MM.1S (cell line): ENCODE measurements around the gene C15orf62.

ENCODE experiments used
- DNase-seq: peaks from one replicate; pipeline ENCODE4 v3.0.0-alpha.2; 2015
- H2AFZ ChIP-seq: fragments of 300-600 bp; sonication (generic); 2 replicates; pipeline ENCODE4 v1.6.0; 2016; ENCODE audit warnings: antibody characterized with exemption, low read length
- H3F3A ChIP-seq: fragments of 300-600 bp; sonication (generic); 2 replicates; pipeline ENCODE4 v1.6.1; 2016; ENCODE audit warnings: mild to moderate bottlenecking, antibody characterized with exemption, low read length, moderate library complexity, mixed read lengths; ENCODE audit not compliant: insufficient read depth
- H3K27ac ChIP-seq: fragments of 300-600 bp; sonication (generic); 2 replicates; pipeline ENCODE4 v1.5.1; 2016; ENCODE audit warnings: mild to moderate bottlenecking, low read length
- H3K27me3 ChIP-seq: fragments of 300-600 bp; sonication (generic); replicated peaks from 2 replicates; pipeline ENCODE4 v1.6.0; 2016; ENCODE audit warnings: low read length; ENCODE audit not compliant: insufficient read depth
- H3K36me3 ChIP-seq: fragments of 300-600 bp; sonication (generic); replicated peaks from 2 replicates; pipeline ENCODE4 v1.6.1; 2016; ENCODE audit warnings: mild to moderate bottlenecking, low read length, mixed read lengths; ENCODE audit not compliant: insufficient read depth
- H3K4me1 ChIP-seq: fragments of 300-600 bp; sonication (generic); 2 replicates; pipeline ENCODE4 v1.6.1; 2016; ENCODE audit warnings: low read length, mixed read lengths
- H3K4me2 ChIP-seq: fragments of 300-600 bp; sonication (generic); 2 replicates; pipeline ENCODE4 v1.6.0; 2016; ENCODE audit warnings: low read depth, low read length
- H3K4me3 ChIP-seq: fragments of 300-600 bp; sonication (generic); 2 replicates; pipeline ENCODE4 v1.5.1; 2016; ENCODE audit warnings: low read length, mixed read lengths
- H3K79me2 ChIP-seq: fragments of 300-600 bp; sonication (generic); 2 replicates; pipeline ENCODE4 v1.6.1; 2016; ENCODE audit warnings: mixed run types, low read length, mixed read lengths
- H3K9ac ChIP-seq: fragments of 300-600 bp; sonication (generic); 2 replicates; pipeline ENCODE4 v1.6.1; 2016; ENCODE audit warnings: low read length, mixed read lengths
- H3K9me2 ChIP-seq: fragments of 300-600 bp; sonication (generic); replicated peaks from 2 replicates; pipeline ENCODE4 v1.6.1; 2016; ENCODE audit warnings: mild to moderate bottlenecking, low read length, mixed read lengths; ENCODE audit not compliant: insufficient read depth
- H3K9me3 ChIP-seq: fragments of 300-600 bp; sonication (generic); replicated peaks from 2 replicates; pipeline ENCODE4 v1.6.1; 2016; ENCODE audit warnings: mild to moderate bottlenecking, low read length, mixed read lengths; ENCODE audit not compliant: insufficient read depth
- H4K20me1 ChIP-seq: fragments of 300-600 bp; sonication (generic); 2 replicates; pipeline ENCODE4 v1.6.1; 2016; ENCODE audit warnings: mild to moderate bottlenecking, low read length, moderate library complexity, mixed read lengths; ENCODE audit not compliant: insufficient read depth
- EZH2 ChIP-seq: fragments of 300-600 bp; sonication (generic); optimal IDR thresholded peaks from 2 replicates; pipeline ENCODE3; 2017; ENCODE audit warnings: low read depth, mild to moderate bottlenecking, antibody characterized with exemption, low read length, mixed read lengths
- EZH2phosphoT487 ChIP-seq: fragments of 300-600 bp; sonication (generic); IDR thresholded peaks from 2 replicates; pipeline ENCODE4 v1.6.1; 2018; ENCODE audit warnings: antibody characterized with exemption, low read length
- TF ChIP-seq, protein P1 (sequence below): fragments of 300-600 bp; sonication (generic); IDR thresholded peaks from 2 replicates; pipeline ENCODE4 v1.5.1; 2016; ENCODE audit warnings: antibody characterized with exemption, low read length, mixed read lengths

C15orf62 gene

GRCh38 chr15:40739854-40740253 is 29.9 kb upstream of the C15orf62 start:
- Histone ChIP-seq H3K4me1 (peaks cover 23% of the 10 kb centered on the region), H3F3A (peaks cover 27% of the 10 kb centered on the region), H3K27ac (no peak overlapping the region), H3K9ac (no peak overlapping the region), H3K36me3 (0 out of 2 replicates have a peak, but pooled peaks cover 2% of the 10 kb centered on the region), H4K20me1 (no peaks in the 10 kb centered on the region), H3K9me3 (no peaks in the 10 kb centered on the region), H3K27me3 (no peaks in the 10 kb centered on the region), H3K9me2 (no peaks in the 10 kb centered on the region), H3K79me2 (peaks cover 8% of the 10 kb centered on the region; the same call in 1 of the 2 replicates), H3K4me2 (no peak overlapping the region), H2AFZ (no peak overlapping the region), H3K4me3 (no peak overlapping the region)
- TF ChIP-seq EZH2phosphoT487 (no peak), EZH2 (no peak)
- TF ChIP-seq, protein P1, sequence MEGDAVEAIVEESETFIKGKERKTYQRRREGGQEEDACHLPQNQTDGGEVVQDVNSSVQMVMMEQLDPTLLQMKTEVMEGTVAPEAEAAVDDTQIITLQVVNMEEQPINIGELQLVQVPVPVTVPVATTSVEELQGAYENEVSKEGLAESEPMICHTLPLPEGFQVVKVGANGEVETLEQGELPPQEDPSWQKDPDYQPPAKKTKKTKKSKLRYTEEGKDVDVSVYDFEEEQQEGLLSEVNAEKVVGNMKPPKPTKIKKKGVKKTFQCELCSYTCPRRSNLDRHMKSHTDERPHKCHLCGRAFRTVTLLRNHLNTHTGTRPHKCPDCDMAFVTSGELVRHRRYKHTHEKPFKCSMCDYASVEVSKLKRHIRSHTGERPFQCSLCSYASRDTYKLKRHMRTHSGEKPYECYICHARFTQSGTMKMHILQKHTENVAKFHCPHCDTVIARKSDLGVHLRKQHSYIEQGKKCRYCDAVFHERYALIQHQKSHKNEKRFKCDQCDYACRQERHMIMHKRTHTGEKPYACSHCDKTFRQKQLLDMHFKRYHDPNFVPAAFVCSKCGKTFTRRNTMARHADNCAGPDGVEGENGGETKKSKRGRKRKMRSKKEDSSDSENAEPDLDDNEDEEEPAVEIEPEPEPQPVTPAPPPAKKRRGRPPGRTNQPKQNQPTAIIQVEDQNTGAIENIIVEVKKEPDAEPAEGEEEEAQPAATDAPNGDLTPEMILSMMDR = no peak
- DNase-seq = no peak

GRCh38 chr15:40743485-40743901 is 26.3 kb upstream of the C15orf62 start:
- no peak for TF ChIP-seq EZH2phosphoT487
- TF ChIP-seq EZH2 = no peak
- TF ChIP-seq, protein P1 = no peak
- H3K36me3 ChIP-seq = no peaks in the 10 kb centered on the region
- DNase-seq = peak; percentile 90
- no peaks in the 10 kb centered on the region for H3K9me3 ChIP-seq
- H3K27ac ChIP-seq = peak overlapping the region; percentile 97
- H3K27me3 ChIP-seq = no peaks in the 10 kb centered on the region
- peaks cover 37% of the 10 kb centered on the region for H3K4me1 ChIP-seq
- H3K79me2 ChIP-seq = peaks cover 20% of the 10 kb centered on the region
- no peaks in the 10 kb centered on the region for H3K9me2 ChIP-seq
- H3F3A ChIP-seq = peaks cover 38% of the 10 kb centered on the region
- H3K4me2 ChIP-seq = peak overlapping the region; percentile 84
- peak overlapping the region; percentile 14; the same call in 1 of the 2 replicates for H3K4me3 ChIP-seq
- peak overlapping the region; percentile 69; the same call in 1 of the 2 replicates for H3K9ac ChIP-seq
- H2AFZ ChIP-seq = peak overlapping the region; percentile 54
- no peaks in the 10 kb centered on the region for H4K20me1 ChIP-seq

DNA sequence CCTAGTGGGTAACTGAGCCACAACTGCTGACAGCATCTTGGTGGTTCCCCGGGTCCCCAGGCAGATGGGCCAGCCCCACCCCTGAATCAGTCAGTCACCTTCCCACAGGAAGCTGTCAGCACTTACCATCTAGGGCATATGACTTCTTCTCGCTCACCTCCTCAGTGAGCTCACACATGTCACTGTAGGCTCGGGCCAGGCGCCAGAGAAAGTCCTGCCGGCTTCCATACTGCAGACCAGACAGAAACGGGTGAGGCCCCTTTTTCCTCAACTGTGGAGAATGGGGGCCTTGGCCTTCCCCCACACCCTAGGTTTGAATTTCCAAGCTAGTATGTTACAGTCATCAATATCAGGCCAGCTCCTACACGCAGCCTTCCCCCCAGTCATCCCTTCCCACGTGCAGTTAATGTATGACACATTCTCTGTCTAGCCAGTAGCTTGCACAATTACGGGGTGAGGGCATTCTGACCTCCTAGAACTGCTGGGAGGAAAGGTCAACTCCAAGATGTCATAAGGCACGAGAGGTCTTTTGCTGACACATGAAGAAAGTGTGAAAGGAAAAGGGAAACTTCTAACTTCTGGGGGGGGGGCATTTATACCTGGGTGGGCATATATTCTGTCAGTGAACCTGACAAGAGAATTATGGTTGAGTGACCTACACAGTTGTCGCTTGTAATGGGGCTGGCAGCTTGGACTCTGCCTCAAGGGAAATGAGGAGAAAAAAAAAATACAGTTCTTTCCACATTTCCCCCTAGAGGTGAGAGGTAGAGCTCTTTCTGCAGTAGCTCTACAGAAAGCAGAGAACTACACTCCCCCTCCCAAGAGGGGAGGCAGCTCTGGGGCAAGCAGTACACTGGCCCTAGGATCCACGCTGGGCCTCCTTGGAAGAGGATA is 25.6 kb upstream of the C15orf62 start:
- Histone ChIP-seq H3K9me3 (no peaks in the 10 kb centered on the region), H2AFZ (peak overlapping the region; percentile 54), H3K27ac (peak overlapping the region; percentile 97), H3K27me3 (no peaks in the 10 kb centered on the region), H3F3A (peaks cover 38% of the 10 kb centered on the region), H3K4me1 (peaks cover 37% of the 10 kb centered on the region), H3K9me2 (no peaks in the 10 kb centered on the region), H3K4me2 (peak overlapping the region; percentile 84), H3K79me2 (peaks cover 20% of the 10 kb centered on the region), H3K4me3 (peak overlapping the region; percentile 42), H4K20me1 (no peaks in the 10 kb centered on the region), H3K9ac (peak overlapping the region; percentile 69), H3K36me3 (no peaks in the 10 kb centered on the region)
- no peak for TF ChIP-seq EZH2
- TF ChIP-seq, protein P1 = peak; percentile 41
- no peak for TF ChIP-seq EZH2phosphoT487
- DNase-seq = peak; percentile 93
